Epithelial cell of prostate (primary cell): Measurements from ENCODE around the gene FEM1B.
"Not testable (repeated sequence)": the region's sequence is repeated elsewhere in the genome, so short reads cannot be mapped to it uniquely, and the experiment has no call there.

Source experiments
- DNase-seq: peaks from one replicate; pipeline ENCODE4 v3.0.0-alpha.2; 2011; ENCODE audit warnings: low read depth, low spot score
- H3K27ac ChIP-seq: fragments of 450-650 bp; 2 replicates; pipeline ENCODE4 v1.5.1; 2017; ENCODE audit warnings: mild to moderate bottlenecking

FEM1B gene

DNA sequence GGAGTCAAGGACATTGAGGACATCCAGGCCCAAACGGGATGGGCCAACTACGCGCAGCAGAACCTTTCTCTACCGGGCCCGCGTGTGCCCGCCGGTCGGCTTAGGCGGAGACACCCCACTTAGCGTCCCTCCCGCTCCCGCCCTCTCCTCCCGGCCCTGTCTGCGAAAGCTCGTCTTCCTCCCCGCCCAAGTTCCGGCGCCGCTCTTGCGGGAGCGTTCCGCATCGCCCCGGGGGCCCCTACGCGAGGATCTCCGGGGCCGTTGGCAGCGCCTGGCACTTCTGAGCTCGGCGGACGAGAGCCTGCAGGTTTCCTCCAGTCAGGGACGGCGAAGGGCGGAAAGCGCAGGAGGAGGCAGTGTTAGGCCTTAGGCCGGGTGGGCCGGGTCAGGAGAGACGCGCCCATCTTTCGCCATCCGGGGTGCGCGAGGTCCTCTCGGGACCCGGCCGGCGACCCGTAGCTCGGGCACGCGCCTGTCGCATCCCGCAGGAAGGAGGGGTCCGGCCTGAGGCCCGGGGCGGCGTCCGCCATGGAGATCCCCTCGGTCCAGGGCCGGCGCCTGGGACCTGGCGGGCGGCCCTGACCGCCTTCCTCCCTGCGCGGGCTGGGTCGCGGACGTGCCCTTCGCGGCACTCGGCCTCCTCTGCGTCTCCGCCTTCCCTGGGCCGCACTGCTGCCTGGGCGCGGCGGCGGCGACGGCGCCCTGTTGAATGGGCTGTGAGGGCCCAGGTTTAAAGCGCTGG lies at the start of gene FEM1B:
Gene FEM1B, plus strand, starts transcription at position 143 of the 742 bp plus-strand sequence. CDS start 673 bp downstream, outside the sequence.
- peak; percentile 68 for DNase-seq

DNA sequence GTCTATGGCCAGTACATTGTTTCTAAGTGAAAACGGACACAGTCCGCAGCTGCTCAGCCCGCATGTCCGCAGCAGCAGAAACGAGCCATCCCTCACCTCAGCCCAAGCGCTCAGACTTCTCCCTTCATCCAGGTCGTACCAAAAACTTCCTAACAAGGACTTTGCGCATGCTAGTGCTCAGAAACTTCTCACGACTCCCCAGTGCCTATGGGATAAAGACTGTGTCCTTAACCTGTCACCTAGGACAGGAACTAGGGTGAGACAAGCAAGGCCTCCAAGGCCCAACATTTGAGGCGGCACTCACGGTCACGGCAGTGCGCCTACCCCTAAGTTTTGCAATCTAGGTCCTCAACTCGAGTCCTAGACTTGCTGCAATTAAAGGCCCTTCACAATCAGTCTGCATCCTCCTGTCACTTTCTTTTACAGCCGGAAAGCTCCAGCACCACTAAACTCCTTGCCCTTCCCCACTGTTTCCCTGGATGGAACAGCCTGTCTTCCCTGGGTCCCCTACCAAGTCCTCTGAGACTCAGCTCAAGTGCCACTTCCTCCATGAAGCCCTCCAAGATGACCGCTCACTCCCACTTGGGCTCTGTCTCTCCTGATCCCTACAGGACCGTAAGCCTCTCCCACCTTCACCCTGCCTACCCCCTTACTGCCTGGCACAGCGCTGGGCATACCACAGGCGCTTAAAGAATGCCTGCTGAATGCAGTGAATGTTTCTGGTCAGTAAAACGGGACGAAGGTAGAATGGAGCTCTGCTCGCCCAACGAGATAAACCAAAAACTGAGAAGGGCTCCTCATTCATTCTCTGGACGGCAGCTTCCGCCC lies 49.2 kb upstream of the FEM1B start:
- DNase-seq = no peak
- H3K27ac ChIP-seq = no peak overlapping the region

More for the DNA sequence above, at the start of gene FEM1B:
- H3K27ac ChIP-seq = peak within 1 kb of the TSS; percentile 100

DNA sequence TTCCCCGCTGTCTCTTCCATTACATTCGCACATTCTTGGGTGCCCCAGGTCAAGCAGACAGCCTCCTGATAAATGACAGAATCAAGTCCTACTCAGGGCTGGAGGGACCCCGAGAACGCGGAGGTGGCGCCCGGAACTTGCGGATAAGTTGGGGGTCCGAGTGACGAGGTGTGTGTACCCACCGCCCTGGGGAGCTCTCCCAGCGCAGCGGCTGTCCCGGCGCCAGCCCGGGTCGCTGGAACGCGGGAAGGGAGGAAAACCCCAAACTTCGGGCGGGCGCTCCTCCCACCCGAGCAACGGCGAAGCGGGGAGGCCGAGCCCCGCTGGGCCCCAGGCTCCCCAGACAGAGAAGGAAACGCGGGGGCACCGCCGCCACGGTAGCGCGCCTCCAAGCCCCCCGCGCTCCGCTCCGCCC lies 48.6 kb upstream of the FEM1B start:
- DNase-seq = no peak
- H3K27ac ChIP-seq = peak overlapping the region; percentile 44

DNA sequence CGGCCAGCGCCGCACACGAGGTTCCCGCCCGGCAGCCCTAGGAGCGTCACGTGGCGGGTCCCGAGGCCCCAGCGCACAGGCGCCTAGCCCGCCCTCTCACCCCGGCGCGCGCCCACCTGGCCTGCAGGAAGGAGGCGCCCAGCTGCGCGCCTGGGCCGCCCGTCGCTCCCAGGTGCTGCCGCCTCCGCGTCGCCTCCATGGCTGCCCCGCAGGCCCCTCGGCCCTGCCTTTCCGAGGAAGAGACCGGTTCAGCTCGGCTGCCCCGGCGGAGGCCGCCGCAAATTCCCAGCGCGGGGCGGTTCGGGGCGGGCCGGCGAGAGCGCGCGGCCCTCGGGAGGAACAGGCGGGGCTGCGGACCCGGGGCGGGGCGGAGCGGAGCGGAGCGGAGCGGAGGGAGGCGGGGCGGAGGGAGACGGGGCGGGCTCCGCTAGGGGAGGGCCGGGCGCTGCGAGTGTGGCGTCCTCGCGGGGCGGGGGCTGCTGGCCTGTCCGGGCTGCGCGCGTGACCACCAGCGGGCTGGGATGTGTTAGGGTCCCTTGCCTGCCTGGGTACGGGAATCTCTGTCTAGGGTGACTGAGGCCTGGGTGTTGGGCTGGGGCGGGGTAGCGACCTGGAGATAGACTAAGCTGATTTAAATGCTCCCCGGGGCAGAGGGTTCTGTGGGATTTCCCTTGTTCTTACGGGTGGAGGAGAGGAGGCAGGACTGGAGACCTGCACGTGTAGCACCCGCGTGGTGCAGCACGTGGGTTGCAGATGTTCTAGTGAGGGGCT lies 48.0 kb upstream of the FEM1B start, which contains the start of gene CLN6:
Gene CLN6, minus strand, starts transcription at position 343 of the 771 bp plus-strand sequence. Its CDS starts 144 bp downstream, at position 199.
- no peak for DNase-seq
- peak within 1 kb of the TSS; percentile 44 for H3K27ac ChIP-seq

DNA sequence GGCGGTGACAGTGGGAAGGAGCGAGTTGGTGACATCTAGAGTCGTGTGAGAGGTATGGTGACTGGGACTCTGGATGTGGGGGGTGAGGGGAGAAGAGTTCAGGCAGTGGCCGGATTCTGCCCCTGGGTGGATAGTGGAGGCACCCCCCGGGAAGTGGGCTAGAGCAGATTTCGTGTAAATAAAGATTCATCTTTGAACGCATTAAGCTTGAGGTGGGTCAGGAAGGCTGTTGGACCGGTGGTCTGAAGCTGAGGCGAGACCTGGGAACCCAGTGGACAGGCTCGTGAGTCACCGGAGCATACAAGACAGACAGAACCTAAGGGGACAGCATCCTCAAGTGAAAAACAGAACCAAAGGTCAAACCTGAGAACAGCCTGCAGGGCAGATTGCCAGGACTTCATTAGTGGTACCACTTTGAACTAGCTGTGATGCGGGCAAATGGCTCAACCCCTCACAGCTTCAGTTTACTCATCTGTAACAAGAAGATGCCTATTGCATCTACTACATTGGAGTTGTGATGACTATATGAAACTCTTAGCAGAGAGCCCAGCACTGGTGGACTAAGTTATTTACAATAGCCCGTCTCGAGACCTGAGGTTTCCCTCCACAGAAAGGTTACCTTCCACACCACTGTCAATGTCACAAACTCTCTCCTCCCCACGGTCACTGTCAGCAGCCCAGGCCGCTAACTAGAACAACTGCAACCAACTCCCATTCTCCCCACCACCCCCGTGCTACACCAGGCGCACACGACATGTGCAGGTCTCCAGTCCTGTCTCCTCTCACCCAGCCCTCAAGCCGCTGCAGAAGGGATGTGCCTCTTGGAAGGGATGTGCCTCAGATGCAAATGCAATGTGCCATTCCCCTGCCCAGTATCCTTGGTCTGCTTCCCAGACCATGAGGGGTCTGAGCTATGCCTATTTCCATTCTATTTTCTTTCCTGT lies 47.1 kb upstream of the FEM1B start:
- no peak overlapping the region for H3K27ac ChIP-seq
- DNase-seq = no peak

DNA sequence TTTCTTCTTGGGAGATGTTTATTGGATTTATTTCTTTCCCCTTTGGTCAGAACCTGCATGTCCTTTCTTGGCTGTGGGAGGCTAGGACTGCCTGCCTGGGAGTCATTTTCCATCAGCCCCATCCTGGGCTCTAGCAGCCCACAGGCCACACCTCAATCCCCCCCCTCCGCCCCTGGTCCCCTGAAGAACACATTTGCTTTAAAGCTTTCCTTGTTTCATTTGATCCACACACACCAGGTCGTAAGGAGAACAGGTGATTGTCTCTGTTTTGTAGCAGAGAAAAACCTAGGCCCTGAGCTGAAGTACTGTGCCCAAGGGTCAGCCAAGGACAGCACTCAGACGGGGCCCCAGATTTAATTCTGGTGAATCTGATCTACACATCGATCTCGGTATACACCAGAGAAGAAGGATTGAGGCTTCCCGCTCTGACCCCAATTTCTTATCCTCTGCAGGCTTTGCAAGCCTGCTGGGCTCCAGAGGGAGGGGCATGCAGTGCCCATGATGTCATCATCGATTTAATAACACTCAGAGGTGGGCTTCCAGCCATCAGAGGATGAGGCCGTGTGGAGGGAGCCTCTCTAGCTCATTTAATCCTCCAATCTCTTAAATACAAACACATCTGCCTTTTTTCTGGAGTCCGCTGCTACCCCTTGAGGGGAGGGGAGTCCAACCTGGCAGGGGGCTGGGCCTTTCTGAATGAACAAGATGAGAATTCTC lies 46.3 kb upstream of the FEM1B start:
- no peak for DNase-seq

DNA sequence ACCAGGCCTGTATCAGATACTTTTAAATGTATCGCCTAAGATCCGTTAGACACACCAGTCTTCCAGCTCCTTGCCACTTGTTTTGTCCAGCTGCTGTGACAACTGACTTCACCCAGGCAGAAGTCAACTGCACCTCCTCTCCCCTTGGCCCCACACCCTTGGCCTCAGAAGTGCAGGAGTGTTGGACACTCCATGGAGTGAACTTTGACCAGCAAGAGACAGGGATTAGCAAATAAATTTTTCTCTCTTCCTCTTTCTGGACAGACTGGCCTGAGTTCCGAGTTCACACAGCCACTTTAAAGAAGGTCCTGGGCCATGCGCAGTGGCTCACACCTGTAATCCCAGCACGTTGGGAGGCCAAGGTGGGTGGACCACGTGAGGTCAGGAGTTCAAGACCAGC lies 45.1 kb upstream of the FEM1B start:
- no peak for DNase-seq
- no peak overlapping the region for H3K27ac ChIP-seq

More for the DNA sequence above, 46.3 kb upstream of the FEM1B start:
- no peak overlapping the region for H3K27ac ChIP-seq

DNA sequence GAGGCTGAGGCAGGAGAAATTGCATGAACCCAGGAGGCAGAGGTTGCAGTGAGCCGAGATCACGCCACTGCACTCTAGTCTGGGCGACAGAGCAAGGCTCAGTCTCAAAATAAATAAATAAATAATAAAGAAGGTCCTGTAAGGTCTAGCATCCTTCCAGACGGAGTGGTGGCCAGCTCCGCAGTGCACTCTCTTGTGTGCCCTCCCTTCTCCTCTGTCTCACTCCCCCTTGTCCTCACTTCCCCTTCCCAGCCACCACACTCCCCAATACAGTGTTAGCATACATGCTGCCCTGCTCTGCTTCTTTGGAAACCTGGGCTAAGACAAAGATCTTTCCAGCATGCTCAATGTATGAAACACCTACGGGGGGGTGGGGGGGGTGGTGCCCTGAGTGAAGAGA lies 44.6 kb upstream of the FEM1B start:
- no peak for DNase-seq
- no peak overlapping the region for H3K27ac ChIP-seq

DNA sequence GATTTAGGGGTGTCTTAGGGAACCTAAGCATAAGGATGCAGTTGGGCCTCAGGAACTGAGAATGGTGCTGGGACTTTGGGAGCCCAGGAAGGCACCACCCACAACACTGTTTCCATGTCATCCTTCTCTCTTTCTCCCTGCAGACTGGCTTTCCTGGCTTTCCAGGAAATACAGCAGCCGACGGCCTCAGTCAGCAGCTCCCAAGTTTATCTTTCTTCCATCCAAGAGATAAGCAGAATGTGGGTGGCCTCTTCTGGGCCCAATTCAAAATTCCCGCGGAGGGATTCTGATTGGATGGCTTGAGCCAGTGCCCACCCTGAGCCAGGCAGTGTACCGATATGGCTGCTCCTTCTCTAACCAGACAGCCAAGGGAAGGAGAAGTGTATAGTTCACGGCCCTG lies 43.5 kb upstream of the FEM1B start:
- DNase-seq = no peak
- no peak overlapping the region for H3K27ac ChIP-seq

DNA sequence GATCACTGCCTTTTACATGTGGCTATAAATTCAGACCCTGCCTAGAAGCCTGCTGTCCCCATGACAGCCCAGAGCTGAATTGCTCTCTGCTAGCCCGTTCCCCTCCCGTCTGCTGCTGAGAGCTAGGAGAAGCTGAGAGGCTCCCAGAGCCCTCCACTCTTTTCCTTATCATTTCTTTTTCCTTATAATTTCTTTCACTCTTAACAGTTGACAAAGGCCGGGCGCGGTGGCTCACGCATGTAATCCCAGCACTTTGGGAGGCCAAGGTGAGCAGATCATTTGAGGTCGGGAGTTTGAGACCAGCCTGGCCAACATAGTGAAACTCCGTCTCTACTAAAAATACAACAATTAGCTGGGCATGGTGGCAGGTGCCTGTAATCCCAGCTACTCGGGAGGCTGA lies 43.0 kb upstream of the FEM1B start:
- H3K27ac ChIP-seq, DNase-seq: not testable (repeated sequence)

DNA sequence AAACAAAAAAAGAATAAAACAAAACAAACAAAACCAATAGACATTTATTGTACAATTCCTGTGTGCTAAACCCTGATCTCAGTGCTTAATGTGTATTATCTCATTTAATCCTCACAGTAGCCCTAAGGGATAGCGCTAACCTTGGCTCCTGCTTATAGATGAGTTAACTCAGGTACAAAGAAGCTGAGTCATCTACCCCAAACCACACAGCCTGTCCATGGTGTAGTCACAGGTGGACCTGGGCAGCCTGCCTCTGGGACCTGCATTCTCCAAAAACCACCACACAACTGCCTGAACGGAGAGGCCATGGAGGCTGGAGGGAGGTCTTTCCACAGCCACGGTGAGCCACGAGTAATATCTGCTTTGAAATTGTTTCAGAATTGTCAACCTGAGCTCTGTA lies 42.5 kb upstream of the FEM1B start:
- DNase-seq = peak; percentile 64
- H3K27ac ChIP-seq = no peak overlapping the region

DNA sequence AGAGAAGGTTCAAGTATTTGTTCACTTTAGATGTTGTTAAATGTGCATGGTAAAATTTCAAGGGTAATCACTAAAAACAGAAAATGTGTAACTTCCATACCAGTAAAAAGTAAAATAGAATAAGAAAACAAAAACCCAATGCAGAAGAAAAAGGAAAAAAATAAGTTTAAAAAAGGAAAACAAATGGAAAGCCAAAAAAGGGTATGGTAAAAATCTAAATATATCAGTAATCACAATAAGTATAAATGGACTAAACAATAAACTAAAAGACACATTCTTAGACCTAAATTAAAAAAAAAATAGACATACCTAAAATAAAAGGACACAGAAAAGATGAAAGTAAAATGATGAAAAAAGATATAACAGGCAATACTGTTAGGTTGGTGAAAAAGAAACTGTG lies 38.5 kb upstream of the FEM1B start:
- H3K27ac ChIP-seq = no peak overlapping the region
- DNase-seq = no peak

DNA sequence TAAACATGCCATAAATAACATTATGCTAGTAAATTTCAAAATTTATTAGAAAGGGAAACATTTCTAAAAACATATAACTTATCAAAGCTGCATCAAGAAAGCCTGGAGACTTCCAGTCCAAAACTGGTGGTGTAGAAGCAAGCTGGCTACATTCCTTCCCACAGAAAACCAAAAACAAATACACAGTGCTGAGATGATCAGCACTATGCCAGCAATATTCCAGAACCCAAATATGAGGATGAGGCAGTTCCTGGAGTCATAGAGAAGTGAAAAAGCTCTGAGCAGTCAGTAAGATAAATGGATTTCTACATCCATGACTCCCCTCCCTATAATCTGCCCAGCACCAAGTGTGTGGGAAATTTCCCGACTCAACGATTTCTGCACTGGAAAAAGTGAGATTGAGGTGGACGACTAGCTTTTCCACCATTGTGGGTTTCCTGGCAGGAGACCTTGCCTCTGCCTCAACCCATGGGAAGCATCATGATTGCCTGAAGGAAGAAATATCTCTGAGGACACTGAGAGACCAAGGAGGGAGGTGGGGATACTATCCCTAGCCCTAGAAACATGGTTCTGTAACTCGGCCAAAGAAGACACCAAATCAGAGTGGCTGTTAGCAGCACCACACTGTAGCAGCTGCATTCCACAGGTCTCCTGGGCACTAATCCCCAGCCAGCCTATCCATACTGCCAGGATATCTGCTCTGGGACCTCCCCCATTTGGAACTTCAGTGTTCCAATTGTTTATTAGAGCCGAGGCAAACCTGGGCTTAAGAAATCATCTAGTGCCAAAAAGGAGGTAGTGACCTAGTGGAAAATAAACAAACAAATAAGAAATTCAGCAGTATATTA lies 36.2 kb upstream of the FEM1B start:
- DNase-seq = no peak
- H3K27ac ChIP-seq = no peak overlapping the region

DNA sequence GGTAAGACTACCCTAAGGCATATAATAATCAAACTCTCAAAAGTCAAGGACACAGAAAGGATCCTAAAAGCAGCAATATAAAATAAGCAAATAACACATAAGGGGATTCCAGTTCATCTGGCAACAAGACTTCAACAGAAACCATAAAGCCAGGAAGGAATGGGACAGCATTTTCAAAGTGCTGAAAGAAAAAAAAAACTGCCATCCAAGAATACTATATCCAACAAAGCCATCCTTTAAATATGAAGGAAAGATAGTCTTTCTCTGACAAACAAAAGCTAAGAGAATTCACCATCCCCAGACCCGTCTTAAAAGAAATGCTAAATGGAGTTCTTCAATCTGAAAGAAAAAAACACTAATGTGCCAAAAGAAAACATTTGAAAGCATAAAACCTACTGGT lies 33.3 kb upstream of the FEM1B start:
- DNase-seq = no peak
- H3K27ac ChIP-seq = no peak overlapping the region

DNA sequence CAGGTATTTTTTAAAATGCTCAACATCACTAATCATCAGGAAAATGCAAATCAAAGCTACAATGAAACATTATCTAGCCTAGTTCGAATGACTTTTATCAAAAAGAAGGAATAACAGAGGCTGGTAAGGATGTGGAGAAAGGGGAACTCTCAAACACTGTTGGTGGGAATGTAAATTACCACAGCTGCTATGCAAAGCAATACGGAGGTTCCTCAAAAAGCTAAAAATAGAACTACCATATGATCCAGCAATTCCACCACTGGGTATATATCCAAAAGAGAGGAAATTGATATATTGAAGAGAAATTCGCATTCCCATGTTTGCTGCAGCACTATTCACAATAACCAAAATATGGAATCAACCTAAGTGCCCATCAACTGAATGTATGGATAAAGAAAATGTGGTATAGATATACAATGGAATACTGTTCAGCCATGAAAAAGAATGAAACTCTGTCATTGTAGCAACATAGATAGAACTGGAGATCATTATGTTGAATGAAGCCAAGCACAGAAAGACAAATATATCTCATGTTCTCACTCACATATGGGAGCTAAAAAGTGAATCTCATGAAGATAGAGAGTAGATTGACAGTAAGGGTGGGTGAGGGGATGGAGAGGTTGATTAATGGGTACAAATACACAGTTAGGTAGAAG lies 28.4 kb upstream of the FEM1B start:
- no peak for DNase-seq
- H3K27ac ChIP-seq = no peak overlapping the region

DNA sequence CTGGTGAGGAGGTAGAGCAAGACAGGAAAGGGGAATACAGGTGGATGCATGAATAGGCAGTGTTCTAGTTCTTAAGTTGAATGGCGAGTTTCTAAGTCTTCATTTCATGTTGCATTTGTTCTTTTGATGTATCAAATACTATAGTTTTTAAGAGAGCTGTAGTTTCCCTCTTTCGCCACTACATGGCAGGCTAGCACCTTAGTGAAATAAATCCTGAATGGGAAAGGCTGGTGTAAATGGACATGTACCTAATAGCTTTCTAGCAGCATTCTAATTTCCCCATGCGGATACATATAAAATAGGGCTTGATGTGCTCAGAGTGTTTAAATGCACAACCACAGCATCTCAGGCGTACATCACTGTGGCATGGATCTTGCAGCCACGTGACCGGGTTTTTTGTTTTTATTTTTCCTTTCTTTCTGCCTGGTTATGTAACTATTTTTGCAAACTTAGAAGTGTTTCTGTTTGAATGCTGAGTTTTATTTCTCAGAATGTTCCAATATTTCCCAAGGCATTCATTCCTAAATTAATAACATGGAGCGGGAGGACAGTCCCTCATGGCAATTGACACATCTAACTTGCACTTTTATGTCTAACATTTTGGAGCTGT lies 24.5 kb upstream of the FEM1B start:
- DNase-seq = no peak
- no peak overlapping the region for H3K27ac ChIP-seq
